Panc1 (cell line): Measurements from ENCODE around the gene RBMS3.

ENCODE experiments used
- CTCF ChIP-seq: fragments of 450-650 bp; IDR thresholded peaks from 2 replicates; pipeline ENCODE4 v1.5.1; 2017; ENCODE audit warnings: mild to moderate bottlenecking
- REST ChIP-seq, 2 experiments: IDR thresholded peaks; 2 replicates each; pipeline ENCODE4 v1.6.1; 2011 to 2012; ENCODE audit warnings: low read depth in 2 of 2, control low read depth in 1 of 2, low read length in 1 of 2, mild to moderate bottlenecking in 1 of 2, moderate library complexity in 1 of 2; ENCODE audit not compliant: insufficient read depth in 1 of 2

DNA sequence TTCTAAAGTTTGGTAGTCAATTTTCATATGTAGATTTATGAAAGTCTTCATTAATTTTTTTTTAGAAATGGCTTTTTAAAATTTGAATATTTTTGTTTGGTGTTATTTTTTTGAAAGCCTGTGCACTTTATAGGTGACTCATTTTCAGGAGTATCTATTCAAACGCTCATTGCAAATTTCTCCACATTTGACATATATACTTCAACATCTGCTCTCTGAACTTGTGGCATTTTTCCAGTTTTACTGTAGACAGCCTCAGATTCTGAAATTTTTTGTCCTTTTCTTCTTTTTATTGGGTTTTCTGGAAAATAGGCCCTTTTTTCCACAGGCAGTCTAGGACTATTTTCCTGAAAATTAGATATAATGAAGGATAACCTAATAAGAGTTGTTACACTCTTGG, 396.6 kb downstream of the RBMS3 start:
- TF ChIP-seq CTCF (no peak), REST (IDR thresholded peaks at IDR 0.05; ENCODE audit: insufficient read depth in 1 of 2, low read depth in 2 of 2, low read length in 1 of 2) (no peak)
